Neural cell (in vitro differentiated cells): ENCODE results near the gene DNM3. TPM values are rescaled to one million over a fixed set of nuclear protein-coding genes. Genes with fewer than 3 reads are reported as not detected.

ENCODE experiments used
- H2AFZ ChIP-seq: fragments of 200-600, 300-800 bp; sonication (generic), shearing (Covaris generic); 2 replicates; pipeline ENCODE4 v1.6.0; 2014; ENCODE audit warnings: low read depth, mild to moderate bottlenecking, antibody characterized with exemption, low read length, moderate library complexity
- H3F3A ChIP-seq: fragments of 200-600 bp; shearing (Covaris generic); 2 replicates; pipeline ENCODE4 v1.6.1; 2016; ENCODE audit warnings: mild to moderate bottlenecking, moderate library complexity, mixed read lengths, antibody characterized with exemption, low read length; ENCODE audit not compliant: insufficient read depth, poor library complexity, severe bottlenecking
- H3K27ac ChIP-seq: fragments of 200-600, 300-800 bp; sonication (generic), shearing (Covaris generic); 2 replicates; pipeline ENCODE4 v1.5.1; 2014; ENCODE audit warnings: mild to moderate bottlenecking, low read length, moderate library complexity
- H3K27me3 ChIP-seq: fragments of 300-800, 200-600 bp; sonication (generic), shearing (Covaris generic); 2 replicates; pipeline ENCODE4 v1.6.0; 2014; ENCODE audit warnings: mild to moderate bottlenecking, low read depth, low read length, moderate library complexity; ENCODE audit not compliant: insufficient read depth
- H3K36me3 ChIP-seq: fragments of 300-800, 200-600 bp; sonication (generic), shearing (Covaris generic); 2 replicates; pipeline ENCODE4 v1.5.1; 2014; ENCODE audit warnings: mild to moderate bottlenecking, antibody characterized with exemption, low read length, moderate library complexity; ENCODE audit not compliant: insufficient read depth
- H3K4me2 ChIP-seq: fragments of 300-800, 200-600 bp; sonication (generic), shearing (Covaris generic); 2 replicates; pipeline ENCODE4 v1.6.0; 2014; ENCODE audit warnings: mild to moderate bottlenecking, low read length
- H3K4me3 ChIP-seq: fragments of 300-800, 200-600 bp; sonication (generic), shearing (Covaris generic); 2 replicates; pipeline ENCODE4 v1.5.1; 2014; ENCODE audit warnings: mild to moderate bottlenecking, low read length, moderate library complexity
- H3K79me2 ChIP-seq: fragments of 200-600 bp; shearing (Covaris generic); replicated peaks from 2 replicates; pipeline ENCODE4 v1.6.0; 2014; ENCODE audit warnings: mild to moderate bottlenecking, low read length, moderate library complexity; ENCODE audit not compliant: insufficient read depth
- H3K9ac ChIP-seq: fragments of 300-800, 200-600 bp; sonication (generic), shearing (Covaris generic); 2 replicates; pipeline ENCODE4 v1.6.1; 2016; ENCODE audit warnings: mild to moderate bottlenecking, low read length, mixed read lengths
- H3K9me2 ChIP-seq: fragments of 200-600 bp; shearing (Covaris generic); 2 replicates; pipeline ENCODE4 v1.6.1; 2016; ENCODE audit warnings: mild to moderate bottlenecking, low read length, mixed read lengths; ENCODE audit not compliant: insufficient read depth
- H3K9me3 ChIP-seq: fragments of 200-600, 300-800 bp; sonication (generic), shearing (Covaris generic); 2 replicates; pipeline ENCODE4 v1.6.1; 2016; ENCODE audit warnings: mild to moderate bottlenecking, mixed run types, low read length, moderate library complexity, mixed read lengths
- H4K20me1 ChIP-seq: fragments of 200-600 bp; shearing (Covaris generic); 2 replicates; pipeline ENCODE4 v1.6.1; 2016; ENCODE audit warnings: mild to moderate bottlenecking, mixed run types; ENCODE audit not compliant: insufficient read depth
- CTCF ChIP-seq: fragments of 450-650 bp; IDR thresholded peaks from 2 replicates; pipeline ENCODE4 v1.5.1; 2014; ENCODE audit warnings: antibody characterized with exemption, mild to moderate bottlenecking, moderate library complexity; ENCODE audit not compliant: poor library complexity, severe bottlenecking
- EP300 ChIP-seq: fragments of 450-650 bp; conservative IDR thresholded peaks from 2 replicates; pipeline ENCODE4 v1.6.1; 2014; ENCODE audit warnings: antibody characterized with exemption, mild to moderate bottlenecking, moderate library complexity; ENCODE audit not compliant: poor library complexity, severe bottlenecking
- EZH2 ChIP-seq: fragments of 200-600, 300-800 bp; shearing (Covaris generic), sonication (generic); IDR thresholded peaks from 2 replicates; pipeline ENCODE4 v1.6.1; 2014; ENCODE audit warnings: antibody characterized with exemption, low read length, borderline replicate concordance, mild to moderate bottlenecking; ENCODE audit not compliant: insufficient read depth, poor library complexity, severe bottlenecking
- MXI1 ChIP-seq: fragments of 450-650 bp; conservative IDR thresholded peaks from 2 replicates; pipeline ENCODE4 v1.6.1; 2014; ENCODE audit warnings: antibody characterized with exemption, mild to moderate bottlenecking; ENCODE audit not compliant: poor library complexity, severe bottlenecking
- POLR2AphosphoS5 ChIP-seq: IDR thresholded peaks from 2 replicates; pipeline ENCODE4 v1.6.1; 2012
- RAD21 ChIP-seq: fragments of 450-650 bp; conservative IDR thresholded peaks from 2 replicates; pipeline ENCODE4 v1.6.1; 2014; ENCODE audit warnings: antibody characterized with exemption, mild to moderate bottlenecking, moderate library complexity
- REST ChIP-seq: IDR thresholded peaks from 2 replicates; pipeline ENCODE4 v1.6.1; 2012; ENCODE audit warnings: borderline replicate concordance
- SMC3 ChIP-seq: fragments of 450-650 bp; conservative IDR thresholded peaks from 2 replicates; pipeline ENCODE4 v1.6.1; 2014; ENCODE audit warnings: antibody characterized with exemption, mild to moderate bottlenecking, moderate library complexity; ENCODE audit not compliant: poor library complexity
- TAF1 ChIP-seq: IDR thresholded peaks from 2 replicates; pipeline ENCODE4 v1.6.1; 2012; ENCODE audit warnings: low read depth
- polyA plus RNA-seq: library from polyadenylated mRNA; depleted of rRNA; stranded (reverse); fragments of >200 nt; gene quantifications from 2 replicates; pipeline ENCODE4 v1.2.3, GENCODE V29; 2014

Gene DNM3
- polyA plus RNA-seq, 1 donor from 2014 or later: 37.1 TPM

GRCh38 chr1:172451002-172451443, 609.7 kb downstream of the DNM3 start:
- Histone ChIP-seq H3F3A (no peaks in the 10 kb centered on the region), H3K9me3 (no peaks in the 10 kb centered on the region), H4K20me1 (no peaks in the 10 kb centered on the region), H3K79me2 (no peaks in the 10 kb centered on the region), H2AFZ (no peak overlapping the region), H3K27ac (no peak overlapping the region), H3K9me2 (no peaks in the 10 kb centered on the region), H3K36me3 (no peaks in the 10 kb centered on the region), H3K27me3 (no peaks in the 10 kb centered on the region), H3K4me3 (no peak overlapping the region), H3K9ac (no peak overlapping the region), H3K4me2 (no peak overlapping the region)
- TF ChIP-seq RAD21 (no peak), POLR2AphosphoS5 (no peak), EP300 (no peak), TAF1 (no peak), SMC3 (no peak), REST (no peak), MXI1 (no peak), CTCF (no peak), EZH2 (no peak)

GRCh38 chr1:172452536-172453152, 611.3 kb downstream of the DNM3 start:
- Histone ChIP-seq H3K4me3 (no peak overlapping the region), H3F3A (no peaks in the 10 kb centered on the region), H3K9me3 (no peaks in the 10 kb centered on the region), H3K36me3 (no peaks in the 10 kb centered on the region), H3K79me2 (no peaks in the 10 kb centered on the region), H3K27ac (no peak overlapping the region), H3K27me3 (no peaks in the 10 kb centered on the region), H3K9me2 (no peaks in the 10 kb centered on the region), H2AFZ (no peak overlapping the region), H4K20me1 (no peaks in the 10 kb centered on the region), H3K9ac (no peak overlapping the region), H3K4me2 (no peak overlapping the region)
- no peak for TF ChIP-seq RAD21
- no peak for TF ChIP-seq SMC3
- no peak for TF ChIP-seq CTCF
- no peak for TF ChIP-seq REST
- TF ChIP-seq POLR2AphosphoS5: no peak
- no peak for TF ChIP-seq MXI1
- no peak for TF ChIP-seq EP300
- no peak for TF ChIP-seq TAF1
- no peak for TF ChIP-seq EZH2
